Measurements from ENCODE around the gene PIP5K1C.

The PIP5K1C gene

GRCh38 chr19:3608079-3608641 is 92.1 kb downstream of the PIP5K1C start:
- DNase-seq: no peak

- peak; percentile 57 for DNase-seq
These were observed 92.8 kb downstream of the PIP5K1C start for GRCh38 chr19:3607303-3608078.

GRCh38 chr19:3606690-3607289 is 93.5 kb downstream of the PIP5K1C start, which contains the start of gene TBXA2R:
TBXA2R (minus strand) TSS chr19:3606875; CDS start chr19:3600634, 6,241 bp downstream.
- peak; percentile 71 for DNase-seq

- DNase-seq: no peak
These were observed 94.0 kb downstream of the PIP5K1C start for GRCh38 chr19:3606174-3606689.

GRCh38 chr19:3605770-3606169 is 94.5 kb downstream of the PIP5K1C start:
- no peak for DNase-seq

- DNase-seq: no peak
These were observed 94.9 kb downstream of the PIP5K1C start for GRCh38 chr19:3605361-3605760.

- DNase-seq: no peak
These were observed 95.3 kb downstream of the PIP5K1C start for GRCh38 chr19:3604987-3605343.

GRCh38 chr19:3604227-3604986 is 95.9 kb downstream of the PIP5K1C start:
- DNase-seq: no peak

- DNase-seq: no peak
These were observed 97.0 kb downstream of the PIP5K1C start for GRCh38 chr19:3603121-3603811.

GRCh38 chr19:3601021-3601420 is 99.2 kb downstream of the PIP5K1C start:
- no peak for DNase-seq

- DNase-seq: no peak
These were observed 100.5 kb downstream of the PIP5K1C start for GRCh38 chr19:3599776-3600187.

- no peak for DNase-seq
These were observed 104.7 kb downstream of the PIP5K1C start for GRCh38 chr19:3595521-3596061.

- no peak for DNase-seq
These were observed 107.1 kb downstream of the PIP5K1C start for GRCh38 chr19:3593156-3593555.

- no peak for DNase-seq
These were observed 108.2 kb downstream of the PIP5K1C start for GRCh38 chr19:3591876-3592613.

- no peak for DNase-seq
These were observed 109.1 kb downstream of the PIP5K1C start for GRCh38 chr19:3590991-3591659.

GRCh38 chr19:3589949-3590348 is 110.3 kb downstream of the PIP5K1C start:
- DNase-seq: no peak

- DNase-seq: no peak
These were observed 110.8 kb downstream of the PIP5K1C start for GRCh38 chr19:3589439-3589838.

GRCh38 chr19:3586707-3587346 is 113.4 kb downstream of the PIP5K1C start:
- no peak for DNase-seq

- DNase-seq: no peak
These were observed 114.1 kb downstream of the PIP5K1C start for GRCh38 chr19:3586127-3586626.
